GM06990 (cell line): ENCODE results near the gene AKAP13.

Source experiments
- DNase-seq: peaks from one replicate; pipeline ENCODE4 v3.0.0-alpha.2; 2011; ENCODE audit not compliant: insufficient read length; ENCODE audit errors: extremely low read depth
- H3K27me3 ChIP-seq: replicated peaks from 2 replicates; pipeline ENCODE4 v1.6.0; 2011; ENCODE audit warnings: low read length; ENCODE audit not compliant: control insufficient read depth, insufficient read depth
- H3K36me3 ChIP-seq: 2 replicates; pipeline ENCODE4 v1.5.1; 2011; ENCODE audit warnings: low read length; ENCODE audit not compliant: control insufficient read depth, insufficient read depth
- H3K4me3 ChIP-seq: replicated peaks from 2 replicates; pipeline ENCODE4 v1.5.1; 2011; ENCODE audit warnings: low read depth, mild to moderate bottlenecking, control low read depth, low read length
- TF ChIP-seq, protein P1 (sequence below): IDR thresholded peaks from 2 replicates; pipeline ENCODE4 v1.5.1; 2011; ENCODE audit warnings: low read length, control low read depth, mild to moderate bottlenecking, inconsistent platforms; ENCODE audit not compliant: insufficient read depth, poor library complexity, severe bottlenecking

The AKAP13 gene

DNA sequence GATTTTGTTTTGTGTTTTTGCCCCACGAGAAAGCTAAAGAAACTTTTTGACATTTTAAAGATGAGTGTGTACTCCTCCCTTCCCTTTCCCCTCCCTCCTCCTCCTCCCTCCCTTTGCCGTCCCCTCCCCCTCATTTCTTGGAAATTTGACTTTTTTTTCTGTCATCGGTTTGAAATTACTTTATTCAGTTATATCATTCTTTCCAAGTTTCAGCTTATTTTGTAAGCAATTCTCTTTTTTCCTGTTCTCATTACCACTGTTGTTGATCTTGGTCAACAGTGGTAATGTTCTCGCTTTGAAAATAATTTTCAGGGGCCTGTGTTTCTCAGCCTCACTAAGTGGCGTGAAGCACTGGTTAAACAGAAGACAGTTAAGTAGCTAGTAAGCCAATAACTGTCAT is 178.4 kb downstream of the AKAP13 start:
- no peak for DNase-seq
- TF ChIP-seq, protein P1, sequence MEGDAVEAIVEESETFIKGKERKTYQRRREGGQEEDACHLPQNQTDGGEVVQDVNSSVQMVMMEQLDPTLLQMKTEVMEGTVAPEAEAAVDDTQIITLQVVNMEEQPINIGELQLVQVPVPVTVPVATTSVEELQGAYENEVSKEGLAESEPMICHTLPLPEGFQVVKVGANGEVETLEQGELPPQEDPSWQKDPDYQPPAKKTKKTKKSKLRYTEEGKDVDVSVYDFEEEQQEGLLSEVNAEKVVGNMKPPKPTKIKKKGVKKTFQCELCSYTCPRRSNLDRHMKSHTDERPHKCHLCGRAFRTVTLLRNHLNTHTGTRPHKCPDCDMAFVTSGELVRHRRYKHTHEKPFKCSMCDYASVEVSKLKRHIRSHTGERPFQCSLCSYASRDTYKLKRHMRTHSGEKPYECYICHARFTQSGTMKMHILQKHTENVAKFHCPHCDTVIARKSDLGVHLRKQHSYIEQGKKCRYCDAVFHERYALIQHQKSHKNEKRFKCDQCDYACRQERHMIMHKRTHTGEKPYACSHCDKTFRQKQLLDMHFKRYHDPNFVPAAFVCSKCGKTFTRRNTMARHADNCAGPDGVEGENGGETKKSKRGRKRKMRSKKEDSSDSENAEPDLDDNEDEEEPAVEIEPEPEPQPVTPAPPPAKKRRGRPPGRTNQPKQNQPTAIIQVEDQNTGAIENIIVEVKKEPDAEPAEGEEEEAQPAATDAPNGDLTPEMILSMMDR: no peak
- Histone ChIP-seq H3K36me3 (peaks cover 2% of the 10 kb centered on the region; the same call in 1 of the 2 replicates), H3K27me3 (no peaks in the 10 kb centered on the region), H3K4me3 (no peak overlapping the region)

GRCh38 chr15:85559530-85559929 is 179.1 kb downstream of the AKAP13 start:
- H3K36me3 ChIP-seq: peaks cover 2% of the 10 kb centered on the region; the same call in 1 of the 2 replicates
- TF ChIP-seq, protein P1: no peak

DNA sequence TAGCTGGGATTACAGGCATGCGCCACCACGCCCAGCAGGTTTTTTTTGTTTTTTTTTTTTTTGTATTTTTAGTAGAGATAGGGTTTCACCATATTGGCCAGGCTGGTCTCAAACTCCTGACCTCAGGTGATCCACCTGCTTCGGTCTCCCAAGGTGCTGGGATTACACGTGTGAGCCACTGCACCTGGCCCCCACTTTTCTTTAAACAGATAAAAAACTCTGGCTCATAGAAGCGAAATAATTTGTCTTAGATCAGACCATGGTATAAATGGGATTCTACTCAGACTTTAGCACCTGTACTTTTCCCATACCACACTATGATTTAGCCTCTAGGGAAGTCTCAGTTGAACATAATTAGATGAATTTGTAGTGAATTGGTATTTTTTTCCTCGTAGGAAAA is 182.4 kb downstream of the AKAP13 start:
- no peaks in the 10 kb centered on the region for H3K36me3 ChIP-seq
- no peak for DNase-seq
- TF ChIP-seq, protein P1: no peak

More at GRCh38 chr15:85559530-85559929, 179.1 kb downstream of the AKAP13 start:
- Histone ChIP-seq H3K27me3 (no peaks in the 10 kb centered on the region), H3K4me3 (no peak overlapping the region)
- no peak for DNase-seq

GRCh38 chr15:85563328-85563727 is 182.9 kb downstream of the AKAP13 start:
- DNase-seq: no peak
- Histone ChIP-seq H3K36me3 (no peaks in the 10 kb centered on the region), H3K27me3 (no peaks in the 10 kb centered on the region), H3K4me3 (no peak overlapping the region)
- TF ChIP-seq, protein P1: no peak

More for the DNA sequence above, 182.4 kb downstream of the AKAP13 start:
- H3K27me3 ChIP-seq: no peaks in the 10 kb centered on the region
- no peak overlapping the region for H3K4me3 ChIP-seq

- H3K4me3 ChIP-seq: no peak overlapping the region
- H3K27me3 ChIP-seq: no peaks in the 10 kb centered on the region
- H3K36me3 ChIP-seq: no peaks in the 10 kb centered on the region
- TF ChIP-seq, protein P1: no peak
- no peak for DNase-seq
Measured at GRCh38 chr15:85563731-85564130, 183.3 kb downstream of the AKAP13 start.

DNA sequence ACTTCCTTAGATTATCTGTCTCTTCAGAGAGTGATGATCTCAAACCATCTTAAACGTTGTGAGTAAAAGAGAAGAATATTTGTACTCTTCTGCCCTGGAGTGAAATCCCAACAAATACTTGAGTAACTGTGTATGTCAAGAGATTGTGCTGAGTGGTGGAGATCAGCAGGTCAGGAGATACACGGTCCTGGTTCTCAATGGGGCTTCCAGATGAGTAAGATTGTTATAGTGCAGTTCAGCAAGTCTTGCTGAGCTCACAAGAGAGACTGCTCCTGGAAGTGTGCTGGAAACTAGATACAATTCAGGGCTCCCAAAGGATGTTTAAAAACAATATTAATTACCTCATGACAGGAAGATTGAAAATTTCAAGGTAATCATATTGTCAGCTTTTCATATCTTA is 184.3 kb downstream of the AKAP13 start:
- no peak for DNase-seq
- TF ChIP-seq, protein P1: no peak
- H3K4me3 ChIP-seq: no peak overlapping the region
- no peaks in the 10 kb centered on the region for H3K27me3 ChIP-seq
- H3K36me3 ChIP-seq: no peaks in the 10 kb centered on the region
